HG03175 (cell line): ENCODE results near the gene ST8SIA4.
"Not testable (repeated sequence)": the region's sequence is repeated elsewhere in the genome, so short reads cannot be mapped to it uniquely, and the experiment has no call there.

Experiments
- ATAC-seq: cut with Tn5 transposase; IDR thresholded peaks from one replicate; pipeline ENCODE4 v1.9.1; 2021; ENCODE audit warnings: mild to moderate bottlenecking, moderate library complexity; ENCODE audit not compliant: unreplicated experiment

Gene ST8SIA4

GRCh38 chr5:100789694-100790093, 113.4 kb downstream of the ST8SIA4 start:
- ATAC-seq = no peak

- ATAC-seq = peak; percentile 41
These were observed 114.7 kb downstream of the ST8SIA4 start for GRCh38 chr5:100788417-100788816.

- peak; percentile 69 for ATAC-seq
These were observed 115.4 kb downstream of the ST8SIA4 start for GRCh38 chr5:100787648-100788047.

- not testable (repeated sequence) for ATAC-seq
These were observed 117.5 kb downstream of the ST8SIA4 start for GRCh38 chr5:100785536-100785935.

- ATAC-seq = peak; percentile 68
These were observed 122.7 kb downstream of the ST8SIA4 start for GRCh38 chr5:100780376-100780870.

GRCh38 chr5:100779669-100780375, 123.3 kb downstream of the ST8SIA4 start:
- ATAC-seq = peak; percentile 31

- peak; percentile 76 for ATAC-seq
These were observed 125.3 kb downstream of the ST8SIA4 start for GRCh38 chr5:100777680-100778300.

- ATAC-seq = no peak
These were observed 127.6 kb downstream of the ST8SIA4 start for GRCh38 chr5:100775533-100775855.

- ATAC-seq = no peak
These were observed 130.5 kb downstream of the ST8SIA4 start for GRCh38 chr5:100772548-100772947.

GRCh38 chr5:100772006-100772405, 131.1 kb downstream of the ST8SIA4 start:
- ATAC-seq = no peak

GRCh38 chr5:100771181-100771580, 131.9 kb downstream of the ST8SIA4 start:
- peak; percentile 52 for ATAC-seq

GRCh38 chr5:100768221-100768620, 134.9 kb downstream of the ST8SIA4 start:
- ATAC-seq = no peak

- ATAC-seq = no peak
These were observed 140.1 kb downstream of the ST8SIA4 start for GRCh38 chr5:100762995-100763394.

- no peak for ATAC-seq
These were observed 141.0 kb downstream of the ST8SIA4 start for GRCh38 chr5:100762108-100762507.

- ATAC-seq = no peak
These were observed 141.9 kb downstream of the ST8SIA4 start for GRCh38 chr5:100761192-100761591.

GRCh38 chr5:100760688-100761087, 142.4 kb downstream of the ST8SIA4 start:
- no peak for ATAC-seq

GRCh38 chr5:100758780-100759179, 144.3 kb downstream of the ST8SIA4 start:
- no peak for ATAC-seq

- ATAC-seq = no peak
These were observed 144.8 kb downstream of the ST8SIA4 start for GRCh38 chr5:100758306-100758705.

GRCh38 chr5:100757618-100758017, 145.5 kb downstream of the ST8SIA4 start:
- ATAC-seq = no peak
